H1 (cell line): Measurements from ENCODE around the gene WWC1. TPM values are rescaled to one million over a fixed set of nuclear protein-coding genes. Genes with fewer than 3 reads are reported as not detected.

ENCODE experiments used
- polyA plus RNA-seq, 7 experiments: library from polyadenylated mRNA; depleted of rRNA in 3 of 7; stranded (reverse) in 5 of 7; unstranded in 2 of 7; fragments of >200 nt in 5 of 7; fragments of 200-250 nt in 2 of 7; gene quantifications; 1 replicate in 5 of 7; 2 replicates in 1 of 7; 4 replicates in 1 of 7; pipeline versions ENCODE4 v1.2.1 to v1.2.3, GENCODE V29; 2011 to 2013; ENCODE audit warnings: missing spikeins in 2 of 7, mixed read lengths in 2 of 7
- total RNA-seq: library from RNA; stranded (reverse); fragmentation: NEBNext Ultra II Directional; extraction: Animal tissue kit (Norgen Biotek cat#: 25700); gene quantifications from 2 replicates; pipeline ENCODE4 v1.2.1, GENCODE V29; 2021
- TF ChIP-seq, protein P1 (sequence below): IDR thresholded peaks from 2 replicates; pipeline ENCODE4 v1.6.1; 2011; ENCODE audit warnings: low read depth, mild to moderate bottlenecking, low read length; ENCODE audit not compliant: insufficient read depth

Gene WWC1
- total and polyA plus RNA-seq, 2 of the 8 experiments (the other 6 are each of a cell fraction or from before 2014, with no cell fraction given) = 16.4 to 41.1 TPM

DNA sequence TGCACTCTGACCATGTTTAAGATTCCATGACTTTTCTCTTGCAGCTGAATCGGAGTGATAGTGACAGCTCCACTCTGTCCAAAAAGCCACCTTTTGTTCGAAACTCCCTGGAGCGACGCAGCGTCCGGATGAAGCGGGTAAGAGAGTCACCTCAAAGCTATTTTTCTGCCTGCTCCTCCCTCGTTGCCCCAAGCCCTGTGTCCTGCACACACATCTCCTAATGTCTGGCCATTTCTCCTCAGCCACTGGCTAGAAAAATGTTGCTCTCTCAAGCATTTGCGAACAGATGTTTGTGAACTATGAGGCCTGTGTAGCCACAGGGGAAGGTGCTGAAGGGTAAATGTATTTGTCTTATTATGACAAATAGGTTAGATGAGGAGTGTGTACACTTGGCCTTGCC is 169.2 kb downstream of the WWC1 start (continued):
- TF ChIP-seq, protein P1, sequence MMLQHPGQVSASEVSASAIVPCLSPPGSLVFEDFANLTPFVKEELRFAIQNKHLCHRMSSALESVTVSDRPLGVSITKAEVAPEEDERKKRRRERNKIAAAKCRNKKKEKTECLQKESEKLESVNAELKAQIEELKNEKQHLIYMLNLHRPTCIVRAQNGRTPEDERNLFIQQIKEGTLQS = no peak
